H1 (cell line): ENCODE results near the gene SLC52A3. TPM values are rescaled to one million over a fixed set of nuclear protein-coding genes. Genes with fewer than 3 reads are reported as not detected.

ENCODE experiments used
- CTCF ChIA-PET: fragments of 300-600 bp; sonication (Branson Sonifier 250); formaldehyde crosslinking; loops from one replicate; lab custom pipeline; 2021; ENCODE audit not compliant: partially characterized antibody; lab: Charles Lee
- POLR2A ChIA-PET: fragments of 300-600 bp; sonication (Branson Sonifier 250); formaldehyde crosslinking; loops from one replicate; lab custom pipeline; 2021; ENCODE audit warnings: inconsistent platforms; ENCODE audit not compliant: partially characterized antibody; lab: Charles Lee
- DNase-seq, 2 experiments: peaks; one replicate each; pipeline versions ENCODE4 v3.0.0 to v3.0.0-alpha.2; 2010 to 2022; ENCODE audit warnings: low spot score in 2 of 2, low read depth in 1 of 2, mixed read lengths in 1 of 2
- FAIRE-seq: peaks from 2 replicates; lab custom pipeline; 2011; peaks lifted over from hg19 to GRCh38; lab: Jason Lieb, UNC
- H2AFZ ChIP-seq: 2 replicates; pipeline ENCODE4 v1.8.1; 2012; ENCODE audit warnings: low read length, inconsistent platforms
- H2AK5ac ChIP-seq: 2 replicates; pipeline ENCODE4 v1.6.1; 2013; ENCODE audit warnings: low read depth, low read length
- H2BK120ac ChIP-seq: replicated peaks from 2 replicates; pipeline ENCODE3; 2013; ENCODE audit warnings: low read depth, low read length, inconsistent platforms
- H2BK12ac ChIP-seq: 2 replicates; pipeline ENCODE4 v1.6.1; 2013; ENCODE audit warnings: low read depth, low read length
- H2BK15ac ChIP-seq: 2 replicates; pipeline ENCODE4 v1.6.1; 2013; ENCODE audit warnings: low read length
- H2BK20ac ChIP-seq: 2 replicates; pipeline ENCODE4 v1.6.1; 2013; ENCODE audit warnings: low read length
- H2BK5ac ChIP-seq: 2 replicates; pipeline ENCODE4 v1.6.1; 2013; ENCODE audit warnings: low read depth, low read length
- H3K14ac ChIP-seq: 2 replicates; pipeline ENCODE4 v1.6.1; 2013; ENCODE audit warnings: inconsistent platforms; ENCODE audit not compliant: insufficient read length
- H3K18ac ChIP-seq: 2 replicates; pipeline ENCODE4 v1.6.1; 2013; ENCODE audit warnings: low read length; ENCODE audit errors: extremely low read depth
- H3K23ac ChIP-seq: 2 replicates; pipeline ENCODE4 v1.6.1; 2013; ENCODE audit warnings: inconsistent platforms; ENCODE audit not compliant: insufficient read length
- H3K23me2 ChIP-seq: 2 replicates; pipeline ENCODE4 v1.6.1; 2013; ENCODE audit warnings: low read depth, low read length
- H3K27ac ChIP-seq: 2 replicates; pipeline ENCODE4 v1.6.1; 2011; ENCODE audit warnings: low read depth, low read length, inconsistent platforms
- H3K27me3 ChIP-seq, 4 experiments: replicated peaks in 1 of 4; 1 replicate in 1 of 4; 2 replicates in 3 of 4; pipeline versions ENCODE4 v1.6.1 to v1.8.1; 2011 to 2013; ENCODE audit warnings: low read length in 3 of 4, mild to moderate bottlenecking in 3 of 4, inconsistent platforms in 2 of 4, mixed read lengths in 2 of 4, moderate library complexity in 1 of 4; ENCODE audit not compliant: control insufficient read depth in 3 of 4, insufficient read depth in 3 of 4; ENCODE audit errors: extremely low read depth in 1 of 4
- H3K36me3 ChIP-seq, 4 experiments: 2 replicates each; pipeline versions ENCODE4 v1.6.1 to v1.8.1; 2011 to 2013; ENCODE audit warnings: mild to moderate bottlenecking in 4 of 4, low read length in 3 of 4, moderate library complexity in 2 of 4, control low read depth in 1 of 4, inconsistent platforms in 1 of 4; ENCODE audit not compliant: insufficient read depth in 4 of 4, control insufficient read depth in 2 of 4
- H3K4ac ChIP-seq: replicated peaks from 2 replicates; pipeline ENCODE3; 2013; ENCODE audit warnings: low read length, low read depth, mixed read lengths, inconsistent platforms; ENCODE audit not compliant: insufficient read length
- H3K4me1 ChIP-seq, 4 experiments: replicated peaks in 1 of 4; 1 replicate in 1 of 4; 2 replicates in 3 of 4; pipeline versions ENCODE4 v1.6.1 to v1.8.1; 2011 to 2013; ENCODE audit warnings: low read length in 3 of 4, inconsistent platforms in 2 of 4, mixed read lengths in 1 of 4; ENCODE audit not compliant: insufficient read depth in 4 of 4, control insufficient read depth in 3 of 4
- H3K4me2 ChIP-seq, 2 experiments: 2 replicates each; pipeline versions ENCODE4 v1.6.1 to v1.8.1; 2011 to 2013; ENCODE audit warnings: low read depth in 2 of 2, low read length in 2 of 2, control low read depth in 1 of 2, inconsistent platforms in 1 of 2, mild to moderate bottlenecking in 1 of 2; ENCODE audit not compliant: insufficient read depth in 1 of 2
- H3K4me3 ChIP-seq, 4 experiments: fragments of 200-600, 300-600 bp in 1 of 4; sonication (generic), shearing (Covaris generic), sonication (Bioruptor Twin) in 1 of 4; 2 replicates each; pipeline versions ENCODE4 v1.5.1 to v1.8.1; 2011 to 2016; ENCODE audit warnings: low read length in 4 of 4, low read depth in 3 of 4, control low read depth in 2 of 4, inconsistent platforms in 2 of 4, mild to moderate bottlenecking in 2 of 4, mixed read lengths in 1 of 4, moderate library complexity in 1 of 4; ENCODE audit not compliant: insufficient read depth in 2 of 4; ENCODE audit errors: extremely low read depth in 1 of 4
- H3K56ac ChIP-seq: replicated peaks from 2 replicates; pipeline ENCODE3; 2013; ENCODE audit warnings: low read depth, mild to moderate bottlenecking, mixed read lengths, low read length, inconsistent platforms; ENCODE audit not compliant: insufficient read length
- H3K79me1 ChIP-seq: 2 replicates; pipeline ENCODE4 v1.6.1; 2013; ENCODE audit warnings: low read depth, low read length, control low read depth
- H3K79me2 ChIP-seq, 2 experiments: 2 replicates each; pipeline versions ENCODE4 v1.6.1 to v1.8.1; 2012 to 2013; ENCODE audit warnings: low read length in 2 of 2, mild to moderate bottlenecking in 2 of 2, inconsistent platforms in 1 of 2; ENCODE audit not compliant: insufficient read depth in 2 of 2, control insufficient read depth in 1 of 2
- H3K9ac ChIP-seq, 4 experiments: replicated peaks in 1 of 4; 1 replicate in 1 of 4; 2 replicates in 3 of 4; pipeline versions ENCODE4 v1.6.1 to v1.8.1; 2011 to 2013; ENCODE audit warnings: low read depth in 3 of 4, low read length in 3 of 4, control low read depth in 2 of 4, mild to moderate bottlenecking in 2 of 4, moderate library complexity in 2 of 4, inconsistent platforms in 1 of 4; ENCODE audit errors: extremely low read depth in 1 of 4
- H3K9me3 ChIP-seq, 2 experiments: 2 replicates each; pipeline versions ENCODE4 v1.6.1 to v1.8.1; 2012 to 2013; ENCODE audit warnings: mild to moderate bottlenecking in 2 of 2, moderate library complexity in 2 of 2, control low read depth in 1 of 2, inconsistent platforms in 1 of 2, low read depth in 1 of 2, low read length in 1 of 2, mixed read lengths in 1 of 2; ENCODE audit not compliant: insufficient read depth in 2 of 2
- H4K20me1 ChIP-seq, 2 experiments: replicated peaks in 1 of 2; 2 replicates each; pipeline versions ENCODE3 to v1.8.1; 2011 to 2013; ENCODE audit warnings: inconsistent platforms in 2 of 2, low read length in 2 of 2, mild to moderate bottlenecking in 1 of 2; ENCODE audit not compliant: insufficient read depth in 2 of 2, control insufficient read depth in 1 of 2
- H4K5ac ChIP-seq: 2 replicates; pipeline ENCODE4 v1.6.1; 2013; ENCODE audit warnings: low read length, low read depth, mixed read lengths, inconsistent platforms; ENCODE audit not compliant: insufficient read length
- H4K8ac ChIP-seq: 2 replicates; pipeline ENCODE4 v1.8.0; 2013; ENCODE audit warnings: mild to moderate bottlenecking, moderate library complexity, low read length, inconsistent platforms; ENCODE audit not compliant: insufficient read depth; ENCODE audit errors: extremely low read depth
- H4K91ac ChIP-seq: replicated peaks from 2 replicates; pipeline ENCODE3; 2013; ENCODE audit warnings: low read length, mixed read lengths, inconsistent platforms; ENCODE audit not compliant: insufficient read length
- ATF2 ChIP-seq: IDR thresholded peaks from 2 replicates; pipeline ENCODE4 v1.6.1; 2012; ENCODE audit warnings: low read length, inconsistent platforms
- CHD1 ChIP-seq: IDR thresholded peaks from 2 replicates; pipeline ENCODE4 v1.6.1; 2012; ENCODE audit warnings: low read depth, low read length, improper control_type of control experiment
- PHF8 ChIP-seq: fragments of 200-600 bp; sonication (generic); conservative IDR thresholded peaks from 2 replicates; pipeline ENCODE4 v1.7.1; 2012; ENCODE audit warnings: low read depth, mild to moderate bottlenecking, inconsistent platforms, low read length, moderate library complexity
- POLR2A ChIP-seq, 2 experiments: IDR thresholded peaks; 1 replicate in 1 of 2; 2 replicates in 1 of 2; pipeline ENCODE4 v1.6.1; 2011; ENCODE audit warnings: low read depth in 2 of 2, low read length in 2 of 2, mild to moderate bottlenecking in 2 of 2; ENCODE audit errors: control extremely low read depth in 1 of 2
- POU5F1 ChIP-seq: IDR thresholded peaks from 2 replicates; pipeline ENCODE4 v1.6.1; 2011; ENCODE audit warnings: low read depth, mild to moderate bottlenecking, low read length, moderate library complexity
- SAP30 ChIP-seq: fragments of 300-600 bp; sonication (generic); IDR thresholded peaks from 2 replicates; pipeline ENCODE4 v1.7.1; 2012; ENCODE audit warnings: low read length, moderate library complexity, mild to moderate bottlenecking, inconsistent platforms; ENCODE audit not compliant: insufficient read depth, insufficient replicate concordance
- SIRT6 ChIP-seq: IDR thresholded peaks from one replicate; pipeline ENCODE4 v1.7.1; 2012; ENCODE audit warnings: low read length, inconsistent platforms
- SIX5 ChIP-seq: IDR thresholded peaks from 2 replicates; pipeline ENCODE4 v1.6.1; 2011; ENCODE audit warnings: mild to moderate bottlenecking, low read depth, low read length
- WGBS, 2 experiments: shearing (Covaris generic) in 1 of 2; methylation state at CpG; one replicate each; pipeline versions ENCODE4 v1.1.6 to v1.1.7; 2013 to 2015; ENCODE audit warnings: low lambda C conversion rate in 2 of 2, mixed read lengths in 2 of 2, inconsistent platforms in 1 of 2, low coverage in 1 of 2, missing lambda C conversion rate in 1 of 2; ENCODE audit not compliant: insufficient replicate concordance in 2 of 2, insufficient coverage in 1 of 2, insufficient read length in 1 of 2; ENCODE audit errors: extremely low coverage in 1 of 2, missing lambda C conversion rate in 1 of 2; 5-methylcytosine and 5-hydroxymethylcytosine counted together
- polyA plus RNA-seq, 7 experiments: library from polyadenylated mRNA; depleted of rRNA in 3 of 7; stranded (reverse) in 5 of 7; unstranded in 2 of 7; fragments of >200 nt in 5 of 7; fragments of 200-250 nt in 2 of 7; gene quantifications; 1 replicate in 5 of 7; 2 replicates in 1 of 7; 4 replicates in 1 of 7; pipeline versions ENCODE4 v1.2.1 to v1.2.3, GENCODE V29; 2011 to 2013; ENCODE audit warnings: missing spikeins in 2 of 7, mixed read lengths in 2 of 7
- total RNA-seq: library from RNA; stranded (reverse); fragmentation: NEBNext Ultra II Directional; extraction: Animal tissue kit (Norgen Biotek cat#: 25700); gene quantifications from 2 replicates; pipeline ENCODE4 v1.2.1, GENCODE V29; 2021

The SLC52A3 gene
- total and polyA plus RNA-seq, 2 of the 8 experiments (the other 6 are each of a cell fraction or from before 2014, with no cell fraction given): 2.3 to 4.2 TPM

GRCh38 chr20:721876-722275, 46.4 kb downstream of the SLC52A3 start:
- Histone ChIP-seq H3K36me3 (no peaks in the 10 kb centered on the region), H3K56ac (no peak overlapping the region), H3K9ac (no peak overlapping the region), H4K91ac (no peak overlapping the region), H3K4me2 (no peak overlapping the region), H2AK5ac (no peak overlapping the region), H3K4me1 (no peaks in the 10 kb centered on the region; a peak in 2 of 7 replicates), H4K5ac (no peak overlapping the region), H4K20me1 (no peaks in the 10 kb centered on the region), H2BK15ac (no peak overlapping the region), H2BK5ac (no peak overlapping the region), H2AFZ (no peak overlapping the region), H4K8ac (no peak overlapping the region), H3K14ac (no peak overlapping the region), H2BK12ac (no peak overlapping the region), H3K18ac (no peak overlapping the region), H3K79me1 (no peaks in the 10 kb centered on the region), H3K23ac (no peak overlapping the region), H3K4me3 (no peak overlapping the region), H3K27ac (no peak overlapping the region), H3K9me3 (no peaks in the 10 kb centered on the region), H3K27me3 (peaks cover 0 to 6% (median 2%) of the 10 kb centered on the region in 4 experiments; a peak in 5 of 7 replicates), H2BK120ac (no peak overlapping the region), H3K23me2 (no peaks in the 10 kb centered on the region), H3K4ac (no peak overlapping the region), H2BK20ac (no peak overlapping the region), H3K79me2 (no peaks in the 10 kb centered on the region)
- FAIRE-seq (no peak), DNase-seq (no peak)
- 95% methylated on average over 4 of the region's 4 CpGs; no CpG with 5 or more reads in 1 of the 2 experiments for WGBS, 2 experiments
- ChIA-PET POLR2A (no interaction called here), CTCF (interaction anchor here (0.6 to 3.4 kb wide), 7 partner anchors 17 to 220 kb away, joined by 3 to 23 read pairs (median 3); no protein-coding TSS in a partner anchor)
- TF ChIP-seq ATF2: no peak
- no peak for TF ChIP-seq POU5F1
- TF ChIP-seq PHF8: no peak
- TF ChIP-seq CHD1: no peak
- no peak for TF ChIP-seq SAP30
- no peak for TF ChIP-seq SIX5
- no peak for TF ChIP-seq SIRT6
- no peak for TF ChIP-seq POLR2A (IDR thresholded peaks at IDR 0.05; ENCODE audit: control extremely low read depth in 1 of 2, low read depth in 2 of 2, low read length in 2 of 2)
